GM18511 (cell line): ENCODE data around the gene ANKUB1.

Source experiments
- ATAC-seq: cut with Tn5 transposase; IDR thresholded peaks from one replicate; pipeline ENCODE4 v1.9.1; 2021; ENCODE audit warnings: mild to moderate bottlenecking, moderate library complexity; ENCODE audit not compliant: unreplicated experiment

Gene ANKUB1

DNA sequence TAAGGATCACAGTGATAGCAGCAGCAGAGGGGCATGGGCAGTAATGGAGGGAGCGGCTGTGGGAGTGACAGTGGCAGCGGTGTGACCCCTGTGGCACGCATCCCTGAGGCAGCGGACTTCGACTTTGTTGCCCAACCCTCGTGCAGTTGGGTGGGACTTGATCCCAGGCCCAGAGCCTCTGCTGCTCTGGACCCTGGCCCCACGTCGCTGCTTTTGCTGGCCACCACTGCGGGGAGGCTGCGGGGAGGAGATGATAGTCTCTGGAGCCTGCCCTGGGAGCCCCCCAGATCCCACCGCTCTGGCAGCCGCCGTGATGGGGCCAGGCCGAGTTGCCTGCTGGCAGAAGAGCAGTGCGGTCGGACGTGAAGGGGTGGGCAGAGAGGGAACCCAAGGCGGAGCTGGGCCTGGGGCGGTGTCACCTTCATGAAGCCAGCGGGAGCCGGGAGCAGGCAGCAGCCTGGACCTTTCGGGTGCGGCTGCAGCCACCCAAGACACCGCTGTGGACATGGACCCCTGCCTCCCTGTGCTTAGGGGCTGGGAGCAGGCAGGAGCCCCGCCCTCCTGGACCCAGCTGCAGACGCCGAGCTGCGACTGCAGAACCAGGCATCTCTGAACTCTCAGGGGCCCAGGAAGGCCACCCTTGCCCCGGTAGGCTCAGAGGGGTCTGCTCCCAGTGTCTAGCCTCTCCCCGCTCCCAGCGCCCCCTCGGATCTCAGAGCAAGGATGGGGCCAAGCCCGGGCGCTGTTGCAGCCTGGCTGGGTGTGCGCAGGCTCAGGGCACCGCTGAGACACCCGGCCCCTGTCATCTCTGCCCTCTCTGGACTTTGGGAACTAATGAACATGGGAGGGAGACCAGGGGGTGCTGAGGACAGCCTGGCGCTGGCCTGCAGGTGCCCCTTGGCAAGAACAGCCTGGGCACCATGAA is 78.4 kb downstream of the ANKUB1 start:
- ATAC-seq = no peak
